IPS-18c (cell line): ENCODE measurements around the gene KNDC1.

ENCODE experiments used
- H3K4me3 ChIP-seq: 2 replicates; pipeline ENCODE4 v1.7.0; 2013; ENCODE audit warnings: low read depth, mild to moderate bottlenecking, low read length, moderate library complexity; ENCODE audit not compliant: insufficient read depth
- H3K9me3 ChIP-seq: one replicate; pipeline ENCODE4 v1.6.1; 2013; ENCODE audit warnings: mild to moderate bottlenecking, low read length, moderate library complexity; ENCODE audit not compliant: control insufficient read depth, insufficient read depth

Gene KNDC1

DNA sequence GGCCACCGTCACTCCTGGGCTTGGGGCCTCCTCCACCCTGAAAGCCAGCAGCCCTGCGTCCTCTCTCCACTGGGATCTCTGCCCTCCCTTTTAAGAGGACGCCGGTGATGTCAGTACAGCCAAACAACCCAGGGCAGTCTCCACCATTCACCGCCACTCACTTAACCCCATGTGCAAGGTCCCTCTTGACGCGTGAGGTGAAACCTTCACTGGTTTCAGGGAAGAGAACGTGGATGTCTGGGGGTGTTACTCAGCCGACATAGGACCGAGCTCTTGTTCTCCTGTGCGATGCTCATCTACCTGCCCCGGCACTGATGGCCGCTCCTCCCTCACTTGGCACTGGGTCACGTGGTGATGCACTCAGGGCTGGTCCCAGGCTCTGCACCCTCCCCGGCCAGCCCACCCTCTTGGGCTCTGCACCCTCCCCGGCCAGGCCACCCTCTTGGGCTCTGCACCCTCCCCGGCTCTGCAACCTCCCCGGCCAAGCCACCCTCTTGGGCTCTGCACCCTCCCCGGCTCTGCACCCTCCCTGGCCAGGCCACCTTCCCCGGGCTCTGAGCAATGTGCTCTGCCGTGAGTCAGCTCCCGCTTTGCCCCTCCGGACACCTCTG, 36.2 kb upstream of the KNDC1 start:
- H3K9me3 ChIP-seq: no peaks in the 10 kb centered on the region
- H3K4me3 ChIP-seq: no peak overlapping the region

DNA sequence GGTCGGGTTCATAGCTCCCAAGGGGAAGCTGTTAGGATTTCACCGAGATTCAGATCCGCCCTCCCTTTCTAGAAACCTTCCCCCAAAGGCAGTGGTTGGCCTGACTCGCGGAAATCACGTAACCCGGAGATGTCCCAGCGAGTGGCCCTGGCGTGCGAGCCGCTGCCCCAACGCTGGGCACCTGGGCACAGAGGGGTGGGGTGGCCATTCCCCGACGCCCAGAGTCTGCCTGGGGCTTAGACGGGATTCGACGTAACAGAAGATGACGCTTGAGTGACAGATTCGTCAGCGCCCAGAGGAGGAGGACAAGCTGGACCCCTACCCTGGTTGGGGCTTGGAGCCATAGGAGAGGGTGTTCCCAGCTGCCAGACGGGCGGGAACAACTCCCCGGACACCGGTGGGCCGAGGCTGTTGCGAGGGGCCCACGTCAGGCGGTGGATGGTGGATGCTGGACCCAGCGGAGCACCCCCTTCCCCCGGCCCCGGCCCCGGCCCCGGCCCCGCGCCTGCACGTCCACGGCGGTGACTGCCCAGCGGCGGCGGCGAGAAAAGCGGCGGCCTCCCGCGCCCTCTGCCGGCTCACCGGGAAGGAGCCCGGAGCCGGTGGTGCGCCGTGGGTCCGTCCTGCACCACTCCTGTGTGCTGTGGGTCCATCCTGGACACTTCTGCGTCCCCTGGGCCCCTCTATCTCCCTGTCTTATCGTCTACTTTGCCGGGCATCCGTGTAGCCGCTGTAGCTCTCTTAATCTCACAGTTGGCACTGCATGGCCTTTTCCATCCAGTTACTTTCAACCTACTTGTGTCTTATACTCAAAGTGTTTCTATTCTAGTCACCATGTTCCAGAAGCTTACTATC, 35.4 kb upstream of the KNDC1 start:
- Histone ChIP-seq H3K9me3 (no peaks in the 10 kb centered on the region), H3K4me3 (no peak overlapping the region)

DNA sequence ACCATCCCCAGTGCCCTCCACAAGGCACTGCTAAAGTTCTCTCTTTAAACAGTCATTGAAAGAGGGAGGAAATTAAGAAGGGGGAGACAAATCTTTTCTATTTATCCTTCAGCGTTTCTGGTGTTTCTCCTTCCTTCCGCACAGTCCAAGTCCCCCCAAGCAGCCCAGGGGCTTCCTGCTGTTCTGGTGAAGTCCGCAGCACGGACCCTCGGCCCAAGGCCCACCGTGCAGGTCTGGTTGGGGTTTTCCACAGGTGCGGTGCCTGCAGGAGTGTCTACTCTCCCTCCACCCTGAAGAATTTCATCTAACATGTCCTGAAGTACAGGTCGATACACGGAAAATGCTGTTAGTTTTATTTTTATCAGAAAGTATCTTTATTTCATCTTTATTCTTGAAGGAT, 34.1 kb upstream of the KNDC1 start:
- H3K9me3 ChIP-seq: no peaks in the 10 kb centered on the region

DNA sequence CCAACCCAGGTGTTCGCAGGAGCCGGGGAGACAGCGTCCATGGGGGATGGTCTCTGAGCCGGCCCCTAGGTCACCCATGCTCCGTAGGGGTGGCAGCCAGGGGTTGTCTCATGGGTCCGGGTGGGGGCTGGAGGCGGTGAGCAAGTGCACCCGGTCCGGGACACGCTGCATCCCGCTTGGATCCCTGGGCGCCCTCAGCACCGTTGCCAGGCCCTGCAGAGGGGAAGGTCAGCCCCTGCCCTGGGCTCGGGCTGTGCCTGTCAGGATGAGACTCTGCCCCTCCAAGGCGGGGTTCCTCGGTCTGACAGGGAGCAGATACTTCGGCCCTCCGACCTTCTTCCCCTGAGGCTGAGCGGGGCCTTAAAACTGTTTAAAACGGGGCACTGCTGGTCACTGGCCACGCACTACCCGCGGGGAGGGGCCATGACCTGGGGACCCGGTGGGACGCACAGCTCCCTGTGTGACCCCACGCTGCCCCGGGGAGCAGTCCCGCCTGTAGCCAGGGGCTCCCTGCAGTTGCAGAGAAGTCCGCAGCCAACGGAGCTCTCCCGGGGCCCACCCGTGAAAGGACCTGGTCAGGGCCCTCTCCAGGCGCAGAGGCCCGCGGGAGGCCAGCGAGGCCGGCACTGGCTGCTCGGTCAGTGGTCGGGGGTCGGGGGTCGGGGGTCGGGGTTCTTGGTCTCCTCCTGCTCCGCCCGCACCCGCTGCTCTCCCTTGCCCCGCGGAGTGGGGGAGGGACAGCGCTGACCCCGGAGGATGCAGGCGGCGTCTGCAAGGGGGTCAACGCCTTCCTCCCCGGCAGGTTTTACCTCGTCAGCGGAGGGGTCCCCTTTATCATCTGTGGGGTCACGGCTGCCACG, 33.4 kb upstream of the KNDC1 start:
- Histone ChIP-seq H3K9me3 (no peaks in the 10 kb centered on the region), H3K4me3 (no peak overlapping the region)

More for the DNA sequence above, 34.1 kb upstream of the KNDC1 start:
- no peak overlapping the region for H3K4me3 ChIP-seq

DNA sequence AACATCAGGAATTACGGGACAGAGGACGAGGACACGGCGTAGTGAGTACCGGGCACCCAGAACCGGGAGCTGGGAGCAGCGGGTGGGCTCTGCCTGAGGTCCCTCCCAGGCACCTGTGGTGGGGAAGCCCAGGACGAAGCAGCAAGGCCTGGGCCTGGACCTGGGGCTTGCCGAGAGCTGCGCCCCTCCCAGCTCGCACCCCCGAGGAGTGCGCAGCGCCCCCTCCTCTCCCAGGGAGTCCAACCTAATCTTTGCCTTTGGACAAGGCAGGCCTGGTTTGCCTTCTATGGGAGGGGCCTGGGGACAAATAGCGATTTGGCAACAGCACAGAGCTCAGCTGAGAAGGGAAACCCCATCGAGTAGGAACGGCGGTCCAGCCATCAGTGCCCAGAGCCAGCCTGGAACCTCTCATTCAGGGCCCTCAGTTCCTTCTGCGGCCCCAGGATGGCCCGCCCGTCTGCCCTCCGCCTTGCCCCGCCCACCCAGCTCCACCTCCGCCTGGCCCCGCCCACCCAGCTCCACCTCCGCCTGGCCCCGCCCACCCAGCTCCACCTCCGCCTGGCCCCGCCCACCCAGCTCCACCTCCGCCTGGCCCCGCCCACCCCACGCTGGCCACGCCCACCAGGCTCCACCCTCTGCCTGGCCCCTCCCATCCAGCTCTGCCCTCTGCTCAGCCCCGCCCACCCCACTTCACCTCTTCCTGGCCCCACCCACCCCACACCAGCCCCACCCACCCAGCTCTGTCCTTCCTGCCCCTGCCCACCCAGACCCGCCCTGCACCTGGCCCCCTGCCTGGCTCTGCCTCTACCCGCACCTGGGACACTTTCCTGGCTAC, 32.5 kb upstream of the KNDC1 start:
- H3K4me3 ChIP-seq: no peak overlapping the region; the same call in 1 of the 2 replicates
- H3K9me3 ChIP-seq: no peaks in the 10 kb centered on the region

DNA sequence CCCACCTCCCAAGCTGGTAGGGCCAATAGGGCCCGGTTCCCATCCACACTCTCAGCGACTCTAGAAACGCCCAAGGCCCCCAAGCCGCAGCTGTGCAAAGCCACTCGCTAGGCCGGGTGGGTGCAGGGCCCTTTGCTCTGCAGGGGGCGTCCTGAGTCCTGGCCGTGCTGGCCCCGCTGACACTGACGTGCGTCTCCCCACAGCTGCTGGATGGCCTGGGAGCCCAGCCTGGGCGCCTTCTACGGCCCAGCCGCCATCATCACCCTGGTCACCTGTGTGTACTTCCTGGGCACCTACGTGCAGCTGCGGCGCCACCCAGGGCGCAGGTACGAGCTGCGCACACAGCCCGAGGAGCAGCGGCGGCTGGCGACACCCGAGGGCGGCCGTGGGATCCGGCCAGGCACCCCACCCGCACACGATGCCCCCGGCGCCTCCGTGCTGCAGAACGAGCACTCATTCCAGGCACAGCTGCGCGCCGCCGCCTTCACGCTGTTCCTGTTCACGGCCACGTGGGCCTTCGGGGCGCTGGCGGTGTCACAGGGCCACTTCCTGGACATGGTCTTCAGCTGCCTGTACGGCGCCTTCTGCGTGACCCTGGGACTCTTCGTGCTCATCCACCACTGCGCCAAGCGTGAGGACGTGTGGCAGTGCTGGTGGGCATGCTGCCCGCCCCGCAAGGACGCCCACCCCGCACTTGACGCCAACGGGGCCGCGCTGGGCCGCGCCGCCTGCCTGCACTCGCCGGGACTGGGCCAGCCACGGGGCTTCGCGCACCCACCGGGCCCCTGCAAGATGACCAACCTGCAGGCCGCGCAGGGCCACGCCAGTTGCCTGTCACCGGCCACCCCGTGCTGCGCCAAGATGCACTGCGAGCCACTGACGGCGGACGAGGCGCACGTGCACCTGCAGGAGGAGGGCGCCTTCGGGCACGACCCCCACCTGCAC, 31.6 kb upstream of the KNDC1 start:
- H3K4me3 ChIP-seq: no peak overlapping the region

DNA sequence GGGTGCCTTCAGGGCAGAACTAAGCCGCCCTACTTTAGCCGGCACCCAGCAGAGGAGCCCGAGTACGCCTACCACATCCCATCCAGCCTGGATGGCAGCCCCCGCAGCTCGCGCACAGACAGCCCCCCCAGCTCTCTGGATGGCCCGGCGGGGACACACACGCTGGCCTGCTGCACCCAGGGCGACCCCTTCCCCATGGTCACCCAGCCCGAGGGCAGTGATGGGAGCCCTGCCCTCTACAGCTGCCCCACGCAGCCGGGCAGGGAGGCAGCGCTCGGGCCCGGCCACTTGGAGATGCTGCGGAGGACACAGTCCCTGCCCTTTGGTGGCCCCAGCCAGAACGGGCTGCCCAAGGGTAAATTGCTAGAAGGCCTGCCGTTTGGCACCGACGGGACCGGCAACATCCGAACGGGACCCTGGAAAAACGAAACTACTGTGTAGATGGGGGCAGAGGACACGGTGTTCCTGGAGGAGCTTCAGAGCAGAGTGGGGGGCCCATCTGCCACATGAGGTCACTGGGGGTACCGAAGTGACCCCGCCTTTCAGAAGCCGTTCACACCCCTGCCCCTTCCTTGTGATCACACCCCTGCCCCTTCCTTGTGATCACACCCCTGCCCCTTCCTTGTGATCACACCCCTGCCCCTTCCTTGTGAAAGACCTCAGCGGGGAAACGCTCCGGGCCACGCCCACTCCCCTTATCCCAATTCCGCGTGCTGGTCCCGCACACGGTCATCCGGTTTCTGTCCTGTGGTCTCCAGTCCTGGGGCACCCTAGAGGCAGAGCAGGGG, 30.8 kb upstream of the KNDC1 start:
- H3K9me3 ChIP-seq: no peaks in the 10 kb centered on the region
- H3K4me3 ChIP-seq: no peak overlapping the region

More for the DNA sequence above, 31.6 kb upstream of the KNDC1 start:
- no peaks in the 10 kb centered on the region for H3K9me3 ChIP-seq

DNA sequence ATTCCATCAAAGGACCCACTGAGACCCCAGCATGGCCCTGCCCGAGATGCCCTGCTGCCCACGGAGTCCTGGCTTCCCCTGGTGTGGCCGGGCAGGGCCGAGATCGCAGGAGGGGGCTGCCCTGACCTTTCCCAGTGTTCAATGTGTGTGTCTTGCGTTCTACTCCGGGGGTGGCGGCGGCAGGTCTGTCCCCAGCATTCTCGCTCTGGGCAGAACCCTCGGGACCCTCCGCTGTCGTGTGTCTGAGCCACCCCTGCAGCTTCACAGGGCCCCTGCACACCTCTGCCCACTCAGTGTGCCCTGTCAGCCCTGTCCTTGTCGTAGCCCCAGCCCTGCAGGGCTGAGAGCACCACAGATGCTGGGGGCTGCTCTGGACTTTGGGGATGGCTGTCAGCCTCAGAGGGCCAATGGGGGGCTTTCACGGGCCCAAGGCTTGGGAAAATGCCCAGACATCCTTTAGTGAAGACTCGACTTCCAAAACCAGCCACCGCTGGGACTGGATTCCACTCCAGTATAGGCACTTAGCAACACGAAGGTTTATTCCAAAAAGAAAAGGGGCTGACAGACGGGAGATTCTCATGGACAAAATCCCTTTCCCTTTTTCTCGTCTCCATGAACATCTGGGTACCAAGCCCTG, 30.0 kb upstream of the KNDC1 start:
- H3K4me3 ChIP-seq: no peak overlapping the region
- no peaks in the 10 kb centered on the region for H3K9me3 ChIP-seq

DNA sequence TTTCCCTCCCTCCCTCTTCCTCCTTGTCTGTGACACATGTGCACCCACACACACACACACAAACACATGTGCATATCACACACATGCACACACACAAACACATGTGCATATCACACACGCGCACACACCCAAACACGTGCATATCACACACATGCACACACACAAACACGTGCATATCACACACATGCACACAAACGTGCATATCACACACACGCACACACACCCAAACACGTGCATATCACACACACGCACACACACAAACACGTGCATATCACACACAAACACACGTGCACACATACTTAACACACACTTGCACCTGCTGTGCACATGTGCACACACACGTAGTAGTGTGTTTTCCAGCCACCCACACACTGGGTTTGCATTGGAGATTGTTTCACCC, 29.4 kb upstream of the KNDC1 start:
- Histone ChIP-seq H3K9me3 (no peaks in the 10 kb centered on the region), H3K4me3 (no peak overlapping the region)

DNA sequence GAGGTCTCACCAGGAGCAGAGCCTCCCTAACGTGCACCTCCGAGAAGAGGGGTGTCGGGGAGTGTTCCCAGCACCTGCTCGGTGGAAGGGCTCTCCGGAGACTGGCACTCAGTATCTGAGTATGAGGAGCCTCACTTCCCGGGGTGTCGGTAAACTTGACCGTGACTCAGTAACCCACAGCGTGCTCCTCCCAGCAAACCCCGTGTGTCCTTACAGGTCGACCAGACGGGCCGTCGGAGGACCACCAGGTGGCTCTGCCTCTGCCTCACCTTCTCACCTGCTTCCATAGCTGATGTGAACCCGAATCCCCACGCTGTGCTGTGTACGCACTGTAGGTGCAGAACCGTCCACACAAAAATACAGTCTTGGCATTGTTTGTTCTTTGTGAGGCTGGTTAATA, 29.0 kb upstream of the KNDC1 start:
- H3K9me3 ChIP-seq: no peaks in the 10 kb centered on the region
- H3K4me3 ChIP-seq: no peak overlapping the region

DNA sequence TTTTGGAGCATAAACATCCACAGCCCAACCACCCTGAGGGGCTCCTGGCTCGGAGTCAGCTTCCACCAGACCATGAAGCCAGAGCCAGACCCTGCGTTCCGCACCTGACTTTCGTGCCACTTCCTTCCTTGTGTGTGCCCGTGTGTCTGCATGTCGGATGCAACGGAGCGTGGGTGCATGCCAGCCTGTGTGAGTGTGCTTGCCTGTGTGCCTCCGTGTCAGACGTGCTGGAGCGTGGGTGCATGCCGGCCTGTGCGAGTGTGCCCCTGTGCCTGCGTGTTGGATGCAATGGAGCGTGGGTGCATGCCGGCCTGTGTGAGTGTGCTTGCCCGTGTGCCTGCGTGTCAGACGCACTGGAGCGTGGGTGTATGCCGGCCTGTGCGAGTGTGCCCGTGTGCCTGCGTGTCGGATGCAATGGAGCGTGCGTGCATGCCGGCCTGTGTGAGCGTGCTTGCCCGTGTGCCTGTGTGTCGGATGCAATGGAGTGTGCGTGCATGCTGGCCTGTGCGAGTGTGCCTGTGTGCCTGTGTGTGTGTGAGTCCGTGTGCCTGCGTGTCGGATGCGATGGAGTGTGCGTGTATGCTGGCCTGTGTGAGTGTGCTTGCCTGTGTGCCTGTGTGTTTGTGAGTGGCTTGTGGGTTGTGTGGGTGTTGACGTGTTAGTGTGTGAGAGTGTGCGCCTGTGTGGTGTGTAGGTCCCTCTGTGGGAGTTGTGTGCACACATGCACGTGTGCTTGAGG, 28.1 kb upstream of the KNDC1 start:
- Histone ChIP-seq H3K4me3 (no peak overlapping the region), H3K9me3 (no peaks in the 10 kb centered on the region)

DNA sequence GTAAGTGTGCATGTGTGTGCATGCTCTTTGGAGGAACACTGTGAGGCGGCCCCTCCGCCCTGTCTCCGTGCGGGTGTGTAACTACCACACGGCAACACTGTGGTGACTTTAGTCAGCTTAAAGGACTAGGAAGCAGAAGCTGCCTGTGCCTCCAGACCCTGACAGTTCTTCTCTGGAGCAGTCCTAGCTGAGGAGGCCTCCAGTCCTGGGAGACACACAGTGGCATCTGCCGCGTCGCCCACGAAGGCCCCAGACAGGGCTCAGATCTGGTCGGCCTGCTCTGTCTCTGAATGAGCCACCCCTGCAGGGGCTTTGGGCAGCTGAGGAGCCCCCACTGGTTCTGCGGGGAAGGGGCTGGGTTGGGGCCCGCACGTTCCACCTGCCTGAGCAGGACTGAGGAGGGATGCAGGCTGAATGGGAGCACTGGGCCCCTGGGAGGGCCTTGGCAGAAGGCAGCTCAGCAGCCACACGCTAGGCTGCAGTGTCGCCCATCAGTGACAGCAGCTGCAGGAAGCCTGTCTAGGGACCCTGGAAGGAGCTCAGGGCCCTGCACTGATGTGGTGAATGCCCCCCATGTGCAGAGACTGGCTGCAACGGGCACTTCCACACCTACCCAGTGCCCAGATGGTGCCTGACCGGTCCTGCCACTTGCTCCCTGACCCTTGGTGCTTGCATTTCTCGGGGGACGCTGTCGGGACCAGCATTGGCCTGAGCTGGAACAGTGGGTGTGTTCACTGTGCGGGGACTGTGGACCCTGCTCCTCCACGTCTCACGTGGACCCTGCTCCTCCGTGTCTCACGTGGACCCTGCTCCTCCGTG, 27.3 kb upstream of the KNDC1 start:
- Histone ChIP-seq H3K4me3 (no peak overlapping the region), H3K9me3 (no peaks in the 10 kb centered on the region)

DNA sequence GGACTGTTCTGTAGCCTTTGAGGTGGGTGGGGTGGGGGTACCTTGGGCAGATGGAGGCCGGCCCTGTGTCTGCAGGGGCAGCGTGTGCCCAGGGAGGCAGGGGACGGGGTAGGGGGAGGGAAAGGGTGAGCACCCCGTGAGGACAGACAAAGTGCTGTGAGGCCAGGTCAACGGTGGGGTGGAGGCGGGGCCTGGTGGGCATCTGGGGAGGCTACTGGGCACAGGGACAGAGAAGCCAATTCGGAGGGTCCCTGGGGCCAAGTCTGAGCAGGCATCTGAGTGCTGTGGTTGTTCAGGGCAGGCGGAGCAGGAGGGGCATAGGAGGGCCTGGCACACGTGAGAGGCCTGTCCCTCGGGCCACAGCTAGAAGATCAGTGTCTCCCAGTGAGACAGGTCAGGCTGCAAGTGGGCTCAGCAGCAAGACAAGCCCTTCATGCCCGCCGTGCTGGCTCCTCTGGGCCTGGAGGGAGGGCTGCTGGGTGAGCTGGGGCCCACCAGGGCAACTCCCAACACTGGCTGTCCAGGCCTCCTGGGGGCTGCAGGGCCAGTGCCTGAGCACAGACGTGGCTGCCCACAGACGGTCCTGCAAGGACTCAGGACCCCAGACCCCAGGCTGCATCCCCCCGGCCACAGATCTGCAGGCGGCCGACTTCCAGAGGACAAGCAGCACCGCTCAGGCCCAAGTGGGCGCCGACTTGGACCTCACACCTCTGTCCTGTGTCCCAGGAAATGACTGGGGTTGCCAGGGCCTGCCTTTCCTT, 26.4 kb upstream of the KNDC1 start:
- no peaks in the 10 kb centered on the region for H3K9me3 ChIP-seq
- H3K4me3 ChIP-seq: no peak overlapping the region
